Mesothelial cell of epicardium (in vitro differentiated cells): ENCODE measurements around the gene NAA30. TPM values are rescaled to one million over a fixed set of nuclear protein-coding genes. Genes with fewer than 3 reads are reported as not detected.

Experiments used
- DNase-seq, 2 experiments: peaks; one replicate each; pipeline ENCODE4 v3.0.0; 2021; ENCODE audit warnings: low spot score in 2 of 2; ENCODE audit not compliant: unreplicated experiment in 2 of 2
- H3K27ac Mint-ChIP-seq: 2 replicates; pipeline ENCODE4 v1.8.0; 2021; ENCODE audit warnings: mixed read lengths
- H3K27me3 Mint-ChIP-seq: 2 replicates; pipeline ENCODE4 v1.8.0; 2021; ENCODE audit warnings: low read depth, mixed read lengths
- H3K36me3 Mint-ChIP-seq: 2 replicates; pipeline ENCODE4 v1.8.0; 2021; ENCODE audit warnings: mixed read lengths
- H3K4me1 Mint-ChIP-seq: 2 replicates; pipeline ENCODE4 v1.8.0; 2021; ENCODE audit warnings: mixed read lengths
- H3K4me3 Mint-ChIP-seq: 2 replicates; pipeline ENCODE4 v1.8.0; 2021; ENCODE audit warnings: mild to moderate bottlenecking, moderate library complexity, mixed read lengths
- H3K9me3 Mint-ChIP-seq: 2 replicates; pipeline ENCODE4 v1.8.0; 2021; ENCODE audit warnings: mixed read lengths
- total RNA-seq: library from RNA; stranded (reverse); gene quantifications from 3 replicates; pipeline ENCODE4 v1.2.1, GENCODE V29; 2021
- TF ChIP-seq, protein P1 (sequence below): fragments of 200-600 bp; sonication (generic); IDR thresholded peaks from one replicate; pipeline ENCODE4 v1.5.0; 2021; ENCODE audit warnings: antibody characterized with exemption; ENCODE audit not compliant: unreplicated experiment

Gene NAA30
- total RNA-seq, 1 donor from 2014 or later: 19.2 TPM

DNA sequence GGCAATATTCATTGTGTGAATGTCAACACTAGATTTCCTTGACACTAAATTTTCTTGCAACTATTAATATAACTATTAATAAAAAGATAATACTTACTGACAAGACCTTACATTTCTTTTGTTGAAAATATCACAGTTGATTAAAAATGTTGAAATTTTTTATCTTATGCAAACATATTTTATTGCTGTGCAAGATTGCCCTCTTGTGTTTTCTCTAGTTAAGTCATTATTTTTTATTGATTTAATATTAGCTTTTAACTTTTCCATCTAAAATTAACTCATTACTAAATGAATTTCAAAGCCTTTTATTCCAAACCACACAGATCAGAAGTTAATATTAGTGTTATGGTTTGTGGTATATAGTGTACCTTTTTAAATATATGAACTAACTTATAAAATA lies 11.7 kb upstream of the NAA30 start:
- Mint-ChIP-seq H3K27ac (no peak overlapping the region), H3K27me3 (no peaks in the 10 kb centered on the region), H3K4me1 (no peaks in the 10 kb centered on the region), H3K9me3 (no peaks in the 10 kb centered on the region), H3K36me3 (no peaks in the 10 kb centered on the region), H3K4me3 (no peak overlapping the region)
- no peak for DNase-seq
- TF ChIP-seq, protein P1, sequence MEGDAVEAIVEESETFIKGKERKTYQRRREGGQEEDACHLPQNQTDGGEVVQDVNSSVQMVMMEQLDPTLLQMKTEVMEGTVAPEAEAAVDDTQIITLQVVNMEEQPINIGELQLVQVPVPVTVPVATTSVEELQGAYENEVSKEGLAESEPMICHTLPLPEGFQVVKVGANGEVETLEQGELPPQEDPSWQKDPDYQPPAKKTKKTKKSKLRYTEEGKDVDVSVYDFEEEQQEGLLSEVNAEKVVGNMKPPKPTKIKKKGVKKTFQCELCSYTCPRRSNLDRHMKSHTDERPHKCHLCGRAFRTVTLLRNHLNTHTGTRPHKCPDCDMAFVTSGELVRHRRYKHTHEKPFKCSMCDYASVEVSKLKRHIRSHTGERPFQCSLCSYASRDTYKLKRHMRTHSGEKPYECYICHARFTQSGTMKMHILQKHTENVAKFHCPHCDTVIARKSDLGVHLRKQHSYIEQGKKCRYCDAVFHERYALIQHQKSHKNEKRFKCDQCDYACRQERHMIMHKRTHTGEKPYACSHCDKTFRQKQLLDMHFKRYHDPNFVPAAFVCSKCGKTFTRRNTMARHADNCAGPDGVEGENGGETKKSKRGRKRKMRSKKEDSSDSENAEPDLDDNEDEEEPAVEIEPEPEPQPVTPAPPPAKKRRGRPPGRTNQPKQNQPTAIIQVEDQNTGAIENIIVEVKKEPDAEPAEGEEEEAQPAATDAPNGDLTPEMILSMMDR: no peak

DNA sequence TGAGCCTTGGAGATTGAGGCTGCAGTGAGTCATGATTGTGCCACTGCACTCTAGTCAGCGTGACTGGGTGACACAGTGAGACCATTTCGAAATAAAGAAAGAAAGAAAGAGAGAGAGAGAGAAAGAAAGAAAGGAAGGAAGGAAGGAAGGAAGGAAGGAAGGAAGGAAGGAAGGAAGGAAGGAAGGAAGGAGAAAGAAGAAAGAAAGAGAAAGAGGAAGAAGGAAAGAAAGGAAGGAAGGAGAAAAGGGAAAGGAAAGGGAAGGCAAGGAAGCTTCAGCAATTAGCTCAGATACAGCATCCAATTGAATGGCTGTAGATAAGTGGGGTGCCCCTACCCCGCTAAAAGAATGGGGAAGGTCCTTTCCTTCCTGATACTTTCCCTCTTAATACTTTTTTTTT lies 9.5 kb upstream of the NAA30 start:
- DNase-seq: no peak
- H3K4me1 Mint-ChIP-seq: no peaks in the 10 kb centered on the region
- no peak overlapping the region for H3K27ac Mint-ChIP-seq
- no peaks in the 10 kb centered on the region for H3K9me3 Mint-ChIP-seq
- H3K27me3 Mint-ChIP-seq: peaks cover 2% of the 10 kb centered on the region
- TF ChIP-seq, protein P1: no peak
- H3K36me3 Mint-ChIP-seq: no peaks in the 10 kb centered on the region
- H3K4me3 Mint-ChIP-seq: no peak overlapping the region

- no peaks in the 10 kb centered on the region for H3K4me1 Mint-ChIP-seq
- no peaks in the 10 kb centered on the region for H3K9me3 Mint-ChIP-seq
- H3K27me3 Mint-ChIP-seq: peaks cover 4% of the 10 kb centered on the region
- no peak overlapping the region for H3K4me3 Mint-ChIP-seq
- TF ChIP-seq, protein P1: no peak
- no peak overlapping the region for H3K27ac Mint-ChIP-seq
- DNase-seq: no peak
- H3K36me3 Mint-ChIP-seq: no peaks in the 10 kb centered on the region
Measured at GRCh38 chr14:57382283-57382682, 8.1 kb upstream of the NAA30 start.

DNA sequence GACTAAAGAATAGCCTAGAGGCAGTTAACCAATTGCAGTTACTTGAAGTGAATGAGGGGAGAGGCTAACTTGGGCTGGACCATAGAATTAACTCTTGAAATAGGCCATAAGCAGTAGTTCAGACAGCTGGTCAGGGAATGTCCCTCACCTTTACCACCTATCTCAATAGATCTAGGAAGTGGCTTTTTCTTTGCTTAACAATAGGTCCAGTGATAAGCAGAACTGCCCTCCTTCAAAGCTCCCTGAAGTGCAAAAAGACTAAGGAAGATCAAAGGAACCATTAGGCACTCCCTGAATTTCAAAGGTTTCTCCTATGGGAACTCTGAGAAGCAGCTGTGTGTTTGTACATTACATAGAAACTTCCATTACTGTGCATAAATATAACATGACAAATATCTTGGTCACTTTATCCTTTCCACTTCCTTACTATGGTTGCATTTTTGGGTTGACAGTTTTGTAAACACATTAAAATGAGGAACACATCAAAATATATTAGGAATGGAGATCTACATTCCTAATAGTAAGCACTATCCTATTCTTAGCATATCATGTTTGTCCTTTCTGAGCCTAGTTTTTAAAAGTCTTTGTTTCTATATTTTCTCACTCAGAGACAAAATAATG lies 7.2 kb upstream of the NAA30 start:
- no peak for DNase-seq
- H3K4me3 Mint-ChIP-seq: no peak overlapping the region
- H3K36me3 Mint-ChIP-seq: no peaks in the 10 kb centered on the region
- no peaks in the 10 kb centered on the region for H3K9me3 Mint-ChIP-seq
- no peaks in the 10 kb centered on the region for H3K4me1 Mint-ChIP-seq
- H3K27ac Mint-ChIP-seq: no peak overlapping the region
- H3K27me3 Mint-ChIP-seq: peaks cover 4% of the 10 kb centered on the region
- TF ChIP-seq, protein P1: no peak

- peaks cover 4% of the 10 kb centered on the region for H3K27me3 Mint-ChIP-seq
- DNase-seq: no peak
- no peak overlapping the region for H3K4me3 Mint-ChIP-seq
- no peak overlapping the region for H3K27ac Mint-ChIP-seq
- H3K4me1 Mint-ChIP-seq: peaks cover 26% of the 10 kb centered on the region
- H3K36me3 Mint-ChIP-seq: no peaks in the 10 kb centered on the region
- H3K9me3 Mint-ChIP-seq: no peaks in the 10 kb centered on the region
- TF ChIP-seq, protein P1: no peak
Measured at GRCh38 chr14:57388067-57388466, 2.3 kb upstream of the NAA30 start.

DNA sequence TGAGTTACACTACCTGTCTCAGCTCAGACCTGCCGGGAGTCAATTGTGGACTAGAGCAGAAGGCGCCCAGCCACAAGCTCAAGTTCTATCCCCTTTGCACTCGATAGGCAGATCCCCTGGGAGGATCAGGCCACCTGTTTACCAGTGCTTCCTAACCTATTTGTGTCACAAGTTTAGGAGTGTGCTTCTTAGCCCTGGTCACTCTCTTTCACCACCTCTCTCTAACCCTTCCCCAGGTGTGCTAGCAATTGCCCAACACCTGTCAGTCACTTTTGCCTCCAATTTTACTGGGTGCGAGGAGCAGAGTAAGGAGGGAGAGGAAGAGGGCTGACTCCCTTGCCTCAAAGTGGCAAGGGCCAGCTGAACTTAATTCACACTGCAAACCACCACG lies 745 bp upstream of the NAA30 start:
- DNase-seq: no peak
- Mint-ChIP-seq H3K36me3 (peaks cover 1% of the 10 kb centered on the region), H3K27me3 (peaks cover 4% of the 10 kb centered on the region), H3K27ac (peak overlapping the region; percentile 96), H3K4me1 (peaks cover 41% of the 10 kb centered on the region), H3K4me3 (peak overlapping the region; percentile 89), H3K9me3 (no peaks in the 10 kb centered on the region)
- TF ChIP-seq, protein P1: no peak
